ENCODE results near the gene DPP4. TPM values are rescaled to one million over a fixed set of nuclear protein-coding genes. Genes with fewer than 3 reads are reported as not detected.

The DPP4 gene
- total and polyA plus RNA-seq, 2 experiments from 2014 or later: 1.5 to 2.8 TPM

- Histone ChIP-seq H3K27ac (ENCODE audit: low read depth) (no peak overlapping the region), H3F3A (replicated peaks; ENCODE audit: low read depth) (no peaks in the 10 kb centered on the region), H3K9me2 (ENCODE audit: insufficient read depth) (0 out of 2 replicates have a peak, but pooled peaks cover 2% of the 10 kb centered on the region), H4K20me1 (replicated peaks; ENCODE audit: insufficient read depth) (no peaks in the 10 kb centered on the region), H3K79me2 (replicated peaks; ENCODE audit: insufficient read depth) (no peaks in the 10 kb centered on the region), H3K36me3 (ENCODE audit: insufficient read depth) (no peaks in the 10 kb centered on the region), H2AFZ (no peak overlapping the region), H3K4me1 (ENCODE audit: insufficient read depth) (peaks cover 39% of the 10 kb centered on the region), H3K4me2 (0 out of 2 replicates have a peak overlapping the region, but pooled peaks have one; percentile 97), H3K4me3 (no peak overlapping the region), H3K27me3 (ENCODE audit: insufficient read depth) (peaks cover 41% of the 10 kb centered on the region)
- H3K27ac Mint-ChIP-seq: no peak overlapping the region
- TF ChIP-seq ZNF462 (CRISPR knock-in tag; IDR thresholded peaks at IDR 0.05) (no peak), ZNF331 (CRISPR knock-in tag; IDR thresholded peaks at IDR 0.05; ENCODE audit: low read depth) (no peak), CTCF (conservative IDR thresholded peaks at IDR 0.05; ENCODE audit: low read depth in 2 of 2) (no peak), JUNB (IDR thresholded peaks at IDR 0.05; ENCODE audit: unreplicated experiment) (no peak), STAT1 (IDR thresholded peaks at IDR 0.05; ENCODE audit: unreplicated experiment) (no peak), EZH2 (IDR thresholded peaks at IDR 0.05; ENCODE audit: low read depth, unreplicated experiment) (no peak), POLR2AphosphoS5 (IDR thresholded peaks at IDR 0.05; ENCODE audit: low read depth) (no peak)
- DNase-seq (ENCODE audit: low spot score) (no peak), ATAC-seq (no peak)
- peaks cover 37% of the 10 kb centered on the region for H3K4me1 Mint-ChIP-seq
- no peaks in the 10 kb centered on the region for H3K36me3 Mint-ChIP-seq (ENCODE audit: low read depth)
- no peak overlapping the region for H3K4me3 Mint-ChIP-seq
- H3K27me3 Mint-ChIP-seq (ENCODE audit: insufficient read depth, low read depth, poor library complexity): peaks cover 19% of the 10 kb centered on the region
- H3K9me3 Mint-ChIP-seq: no peaks in the 10 kb centered on the region
Observed at GRCh38 chr2:162072181-162072702, 1.8 kb downstream of the DPP4 start.

Measured in GM23338 (cell line).